Tibial artery (tissue), 4 donors: ENCODE results near the gene TRPV4.

Experiments used
- DNase-seq, 2 donors: peaks; one replicate each; pipeline ENCODE4 v3.0.0-alpha.2; 2019
- H3K27ac ChIP-seq, 2 donors: fragments of 200-600 bp; sonication (generic) in 1 of 2; 1 replicate in 1 of 2; 2 replicates in 1 of 2; pipeline ENCODE4 v1.5.1; 2018 to 2019; ENCODE audit warnings: mild to moderate bottlenecking in 1 of 2
- H3K27me3 ChIP-seq, 2 donors: fragments of 200-600 bp; sonication (generic) in 1 of 2; one replicate each; pipeline versions ENCODE4 v1.5.1 to v1.6.0; 2016 to 2019
- H3K36me3 ChIP-seq, 3 donors: fragments of 200-600 bp; sonication (generic) in 2 of 3; one replicate each; pipeline ENCODE4 v1.5.1; 2016 to 2019; ENCODE audit warnings: mild to moderate bottlenecking in 2 of 3
- H3K4me1 ChIP-seq, 4 donors: fragments of 200-600 bp; sonication (generic) in 2 of 4; 1 replicate in 3 of 4; 2 replicates in 1 of 4; pipeline ENCODE4 v1.5.1; 2016 to 2019
- H3K4me3 ChIP-seq, 2 donors: fragments of 200-600 bp; sonication (generic) in 1 of 2; 1 replicate in 1 of 2; 2 replicates in 1 of 2; pipeline ENCODE4 v1.5.1; 2018 to 2019; ENCODE audit warnings: mild to moderate bottlenecking in 2 of 2
- H3K9me3 ChIP-seq, 3 donors: fragments of 200-600 bp; sonication (generic) in 1 of 3; one replicate each; pipeline ENCODE4 v1.5.1; 2016 to 2019
- CTCF ChIP-seq, 2 experiments: fragments of 200-600 bp in 1 of 2; fragments of 450-650 bp in 1 of 2; IDR thresholded peaks; one replicate each; pipeline ENCODE4 v1.5.1; 2017 to 2019; ENCODE audit warnings: antibody characterized with exemption in 2 of 2, mild to moderate bottlenecking in 1 of 2, moderate library complexity in 1 of 2
- intact Hi-C: fragments of 100-400 bp; cut with DNase I; formaldehyde crosslinking; loops from one replicate; pipeline ENCODE4 v1.15.0; 2023; ENCODE audit warnings: low total_unique reads

Gene TRPV4

GRCh38 chr12:109844091-109844490 lies 10.9 kb upstream of the TRPV4 start:
- Histone ChIP-seq H3K27me3 (peaks cover 0 to 2% of the 10 kb centered on the region in 2 donors), H3K36me3 (no peaks in the 10 kb centered on the region), H3K4me1 (peaks cover 0 to 8% (median 5%) of the 10 kb centered on the region in 4 donors), H3K9me3 (no peaks in the 10 kb centered on the region), H3K27ac (no peak overlapping the region), H3K4me3 (no peak overlapping the region)
- no peak for DNase-seq
- intact Hi-C loops = no loop called here
- TF ChIP-seq CTCF (IDR thresholded peaks at IDR 0.05) = no peak

- Histone ChIP-seq H3K27me3 (peaks cover 0 to 2% of the 10 kb centered on the region in 2 donors), H3K4me3 (no peak overlapping the region), H3K27ac (no peak overlapping the region), H3K36me3 (no peaks in the 10 kb centered on the region), H3K9me3 (no peaks in the 10 kb centered on the region), H3K4me1 (peaks cover 0 to 8% (median 5%) of the 10 kb centered on the region in 4 donors)
- no peak for TF ChIP-seq CTCF (IDR thresholded peaks at IDR 0.05)
- DNase-seq = no peak
- intact Hi-C loops = no loop called here
Measured at GRCh38 chr12:109842021-109842420, 8.8 kb upstream of the TRPV4 start.

- H3K4me1 ChIP-seq = peaks cover 0 to 8% (median 5%) of the 10 kb centered on the region in 4 donors
- no peak overlapping the region for H3K4me3 ChIP-seq
- DNase-seq = no peak
- peaks cover 0 to 2% of the 10 kb centered on the region in 2 donors for H3K27me3 ChIP-seq
- no peak for TF ChIP-seq CTCF (IDR thresholded peaks at IDR 0.05)
- no peaks in the 10 kb centered on the region for H3K9me3 ChIP-seq
- no peak overlapping the region for H3K27ac ChIP-seq
- intact Hi-C loops = no loop called here
- no peaks in the 10 kb centered on the region for H3K36me3 ChIP-seq
Measured at GRCh38 chr12:109841356-109841755, 8.2 kb upstream of the TRPV4 start.

GRCh38 chr12:109840305-109841074 lies 7.3 kb upstream of the TRPV4 start:
- no peak overlapping the region for H3K4me3 ChIP-seq
- TF ChIP-seq CTCF (IDR thresholded peaks at IDR 0.05) = no peak
- no peaks in the 10 kb centered on the region for H3K36me3 ChIP-seq
- intact Hi-C loops = no loop called here
- H3K4me1 ChIP-seq = peaks cover 0 to 7% (median 3%) of the 10 kb centered on the region in 4 donors
- H3K9me3 ChIP-seq = no peaks in the 10 kb centered on the region
- no peak for DNase-seq
- no peak overlapping the region for H3K27ac ChIP-seq
- peaks cover 0 to 2% of the 10 kb centered on the region in 2 donors for H3K27me3 ChIP-seq

GRCh38 chr12:109839444-109839843 lies 6.2 kb upstream of the TRPV4 start:
- intact Hi-C loops = no loop called here
- DNase-seq = no peak
- no peaks in the 10 kb centered on the region for H3K9me3 ChIP-seq
- H3K27me3 ChIP-seq = peaks cover 0 to 3% of the 10 kb centered on the region in 2 donors
- H3K4me1 ChIP-seq = no peaks in the 10 kb centered on the region
- TF ChIP-seq CTCF (IDR thresholded peaks at IDR 0.05) = no peak
- no peaks in the 10 kb centered on the region for H3K36me3 ChIP-seq
- no peak overlapping the region for H3K4me3 ChIP-seq
- no peak overlapping the region for H3K27ac ChIP-seq
